K562 (cell line): ENCODE measurements around the gene VPS41. TPM values are rescaled to one million over a fixed set of nuclear protein-coding genes. Genes with fewer than 3 reads are reported as not detected.

ENCODE experiments used
- BACH1 ChIP-seq: fragments of 200-800 bp; sonication (Bioruptor generic); IDR thresholded peaks from 2 replicates; pipeline ENCODE4 v1.6.1; 2016; ENCODE audit warnings: missing genetic modification characterization, missing compliant biosample characterization
- CBX8 ChIP-seq: fragments of 200-600 bp; sonication (generic); IDR thresholded peaks from 2 replicates; pipeline ENCODE4 v1.6.1; 2012; ENCODE audit warnings: borderline replicate concordance, mixed run types, low read depth, mild to moderate bottlenecking, moderate library complexity, mixed read lengths, low read length, control low read depth, inconsistent platforms; ENCODE audit not compliant: poor library complexity, severe bottlenecking; ENCODE audit errors: extremely low read depth
- GATAD2B ChIP-seq: fragments of 450-650 bp; IDR thresholded peaks from 2 replicates; pipeline ENCODE4 v1.6.1; 2017; ENCODE audit warnings: mild to moderate bottlenecking, borderline replicate concordance
- IRF2 ChIP-seq: sonication (generic); formaldehyde crosslinking; IDR thresholded peaks from 2 replicates; pipeline ENCODE4 v1.8.1; 2022; ENCODE audit warnings: mild to moderate bottlenecking, missing genetic modification reagents
- KAT7 ChIP-seq: sonication (generic); formaldehyde crosslinking; IDR thresholded peaks from 2 replicates; pipeline ENCODE4 v1.8.0; 2022; ENCODE audit warnings: missing genetic modification reagents, mild to moderate bottlenecking, borderline replicate concordance
- MLLT1 ChIP-seq, 2 experiments: fragments of 450-650 bp; IDR thresholded peaks; 2 replicates each; pipeline ENCODE4 v1.6.1; 2016
- NFE2 ChIP-seq: IDR thresholded peaks from 2 replicates; pipeline ENCODE4 v1.6.1; 2014; ENCODE audit warnings: antibody characterized with exemption, low read depth
- RBM39 ChIP-seq: fragments of 200-400 bp; formaldehyde crosslinking; optimal IDR thresholded peaks from 2 replicates; pipeline ENCODE3; 2018; ENCODE audit warnings: low read depth, low read length
- SMC3 ChIP-seq: conservative IDR thresholded peaks from 2 replicates; pipeline ENCODE4 v1.6.1; 2011; ENCODE audit warnings: low read depth, low read length, improper control_type of control experiment; ENCODE audit not compliant: insufficient read depth
- SRSF3 ChIP-seq: fragments of 200-400 bp; formaldehyde crosslinking; IDR thresholded peaks from 2 replicates; pipeline ENCODE4 v1.6.1; 2016; ENCODE audit warnings: mild to moderate bottlenecking, low read length, moderate library complexity; ENCODE audit not compliant: insufficient read depth
- TFAP4 ChIP-seq: sonication (generic); formaldehyde crosslinking; IDR thresholded peaks from 2 replicates; pipeline ENCODE4 v1.8.0; 2022; ENCODE audit warnings: missing genetic modification reagents, mild to moderate bottlenecking, moderate library complexity, borderline replicate concordance
- ZNF224 ChIP-seq: sonication (generic); formaldehyde crosslinking; IDR thresholded peaks from 2 replicates; pipeline ENCODE4 v1.8.0; 2022; ENCODE audit warnings: mild to moderate bottlenecking, missing genetic modification reagents
- ZNF316 ChIP-seq: fragments of 450-650 bp; IDR thresholded peaks from 2 replicates; pipeline ENCODE4 v1.6.1; 2016
- ZNF696 ChIP-seq: fragments of 250-450 bp; sonication (Bioruptor Pico); conservative IDR thresholded peaks from 2 replicates; pipeline ENCODE4 v1.4.0; 2020; ENCODE audit warnings: mild to moderate bottlenecking, moderate library complexity
- ZSCAN32 ChIP-seq: fragments of 450-650 bp; formaldehyde crosslinking; IDR thresholded peaks from 2 replicates; pipeline ENCODE4 v1.4.0; 2020; ENCODE audit warnings: mild to moderate bottlenecking, moderate library complexity
- polyA plus RNA-seq, 8 experiments: library from polyadenylated mRNA; depleted of rRNA in 4 of 8; stranded (reverse) in 5 of 8; unstranded in 3 of 8; fragments of >200 nt; fragmentation: Nextera tagmentation in 2 of 8; fragmentation: Illumina TruSeq in 1 of 8; extraction: Ambion mirVana in 2 of 8; extraction: Trizol in 1 of 8; gene quantifications; 2 replicates each; pipeline versions ENCODE4 v1.2.1 to v1.2.3, GENCODE V29; 2011 to 2014; ENCODE audit warnings: inconsistent platforms in 1 of 8, missing spikeins in 1 of 8
- total RNA-seq, 7 experiments: library from RNA; depleted of rRNA in 6 of 7; stranded (reverse); fragments of >200 nt in 6 of 7; fragmentation: Illumina TruSeq in 2 of 7; extraction: Trizol in 2 of 7; gene quantifications; 2 replicates each; pipeline versions ENCODE4 v1.2.1 to v1.2.3, GENCODE V29; 2011 to 2021; ENCODE audit warnings: low replicate concordance in 1 of 7
- TF ChIP-seq, protein P1 (sequence below): fragments of 250-450 bp; sonication (Bioruptor Pico); IDR thresholded peaks from 2 replicates; pipeline ENCODE4 v1.5.0; 2020; ENCODE audit warnings: mild to moderate bottlenecking
- TF ChIP-seq, protein P2 (sequence below): fragments of 450-650 bp; IDR thresholded peaks from 2 replicates; pipeline ENCODE4 v1.6.1; 2018; ENCODE audit not compliant: partially characterized antibody
- TF ChIP-seq, protein P3 (sequence below): fragments of 250-450 bp; sonication (Bioruptor Pico); IDR thresholded peaks from 2 replicates; pipeline ENCODE4 v1.5.0; 2021; ENCODE audit warnings: mild to moderate bottlenecking, moderate library complexity

Gene VPS41
- total and polyA plus RNA-seq, 9 of the 15 experiments (the other 6 are each of a cell fraction or from before 2014, with no cell fraction given), result 17.7 to 46.8 (median 32.1) TPM

GRCh38 chr7:38950309-38950708 is 41.3 kb upstream of the VPS41 start (continued):
- TF ChIP-seq MLLT1 (IDR thresholded peaks at IDR 0.05) (no peak), NFE2 (peak; percentile 81), BACH1 (peak; percentile 90; the same call in 1 of the 2 replicates), ZNF316 (peak; percentile 90), IRF2 (no peak), GATAD2B (no peak), CBX8 (no peak), ZNF696 (no peak), SRSF3 (no peak), ZNF224 (CRISPR knock-in tag) (no peak), TFAP4 (CRISPR knock-in tag) (no peak), SMC3 (no peak), KAT7 (no peak), ZSCAN32 (CRISPR knock-in tag) (no peak), RBM39 (no peak)
- TF ChIP-seq, protein P1, sequence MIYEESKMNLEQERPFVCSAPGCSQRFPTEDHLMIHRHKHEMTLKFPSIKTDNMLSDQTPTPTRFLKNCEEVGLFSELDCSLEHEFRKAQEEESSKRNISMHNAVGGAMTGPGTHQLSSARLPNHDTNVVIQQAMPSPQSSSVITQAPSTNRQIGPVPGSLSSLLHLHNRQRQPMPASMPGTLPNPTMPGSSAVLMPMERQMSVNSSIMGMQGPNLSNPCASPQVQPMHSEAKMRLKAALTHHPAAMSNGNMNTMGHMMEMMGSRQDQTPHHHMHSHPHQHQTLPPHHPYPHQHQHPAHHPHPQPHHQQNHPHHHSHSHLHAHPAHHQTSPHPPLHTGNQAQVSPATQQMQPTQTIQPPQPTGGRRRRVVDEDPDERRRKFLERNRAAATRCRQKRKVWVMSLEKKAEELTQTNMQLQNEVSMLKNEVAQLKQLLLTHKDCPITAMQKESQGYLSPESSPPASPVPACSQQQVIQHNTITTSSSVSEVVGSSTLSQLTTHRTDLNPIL (CRISPR knock-in tag), result no peak
- TF ChIP-seq, protein P2, sequence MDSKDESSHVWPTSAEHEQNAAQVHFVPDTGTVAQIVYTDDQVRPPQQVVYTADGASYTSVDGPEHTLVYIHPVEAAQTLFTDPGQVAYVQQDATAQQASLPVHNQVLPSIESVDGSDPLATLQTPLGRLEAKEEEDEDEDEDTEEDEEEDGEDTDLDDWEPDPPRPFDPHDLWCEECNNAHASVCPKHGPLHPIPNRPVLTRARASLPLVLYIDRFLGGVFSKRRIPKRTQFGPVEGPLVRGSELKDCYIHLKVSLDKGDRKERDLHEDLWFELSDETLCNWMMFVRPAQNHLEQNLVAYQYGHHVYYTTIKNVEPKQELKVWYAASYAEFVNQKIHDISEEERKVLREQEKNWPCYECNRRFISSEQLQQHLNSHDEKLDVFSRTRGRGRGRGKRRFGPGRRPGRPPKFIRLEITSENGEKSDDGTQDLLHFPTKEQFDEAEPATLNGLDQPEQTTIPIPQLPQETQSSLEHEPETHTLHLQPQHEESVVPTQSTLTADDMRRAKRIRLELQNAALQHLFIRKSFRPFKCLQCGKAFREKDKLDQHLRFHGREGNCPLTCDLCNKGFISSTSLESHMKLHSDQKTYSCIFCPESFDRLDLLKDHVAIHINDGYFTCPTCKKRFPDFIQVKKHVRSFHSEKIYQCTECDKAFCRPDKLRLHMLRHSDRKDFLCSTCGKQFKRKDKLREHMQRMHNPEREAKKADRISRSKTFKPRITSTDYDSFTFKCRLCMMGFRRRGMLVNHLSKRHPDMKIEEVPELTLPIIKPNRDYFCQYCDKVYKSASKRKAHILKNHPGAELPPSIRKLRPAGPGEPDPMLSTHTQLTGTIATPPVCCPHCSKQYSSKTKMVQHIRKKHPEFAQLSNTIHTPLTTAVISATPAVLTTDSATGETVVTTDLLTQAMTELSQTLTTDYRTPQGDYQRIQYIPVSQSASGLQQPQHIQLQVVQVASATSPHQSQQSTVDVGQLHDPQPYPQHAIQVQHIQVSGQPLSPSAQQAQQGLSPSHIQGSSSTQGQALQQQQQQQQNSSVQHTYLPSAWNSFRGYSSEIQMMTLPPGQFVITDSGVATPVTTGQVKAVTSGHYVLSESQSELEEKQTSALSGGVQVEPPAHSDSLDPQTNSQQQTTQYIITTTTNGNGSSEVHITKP, result no peak
- TF ChIP-seq, protein P3, sequence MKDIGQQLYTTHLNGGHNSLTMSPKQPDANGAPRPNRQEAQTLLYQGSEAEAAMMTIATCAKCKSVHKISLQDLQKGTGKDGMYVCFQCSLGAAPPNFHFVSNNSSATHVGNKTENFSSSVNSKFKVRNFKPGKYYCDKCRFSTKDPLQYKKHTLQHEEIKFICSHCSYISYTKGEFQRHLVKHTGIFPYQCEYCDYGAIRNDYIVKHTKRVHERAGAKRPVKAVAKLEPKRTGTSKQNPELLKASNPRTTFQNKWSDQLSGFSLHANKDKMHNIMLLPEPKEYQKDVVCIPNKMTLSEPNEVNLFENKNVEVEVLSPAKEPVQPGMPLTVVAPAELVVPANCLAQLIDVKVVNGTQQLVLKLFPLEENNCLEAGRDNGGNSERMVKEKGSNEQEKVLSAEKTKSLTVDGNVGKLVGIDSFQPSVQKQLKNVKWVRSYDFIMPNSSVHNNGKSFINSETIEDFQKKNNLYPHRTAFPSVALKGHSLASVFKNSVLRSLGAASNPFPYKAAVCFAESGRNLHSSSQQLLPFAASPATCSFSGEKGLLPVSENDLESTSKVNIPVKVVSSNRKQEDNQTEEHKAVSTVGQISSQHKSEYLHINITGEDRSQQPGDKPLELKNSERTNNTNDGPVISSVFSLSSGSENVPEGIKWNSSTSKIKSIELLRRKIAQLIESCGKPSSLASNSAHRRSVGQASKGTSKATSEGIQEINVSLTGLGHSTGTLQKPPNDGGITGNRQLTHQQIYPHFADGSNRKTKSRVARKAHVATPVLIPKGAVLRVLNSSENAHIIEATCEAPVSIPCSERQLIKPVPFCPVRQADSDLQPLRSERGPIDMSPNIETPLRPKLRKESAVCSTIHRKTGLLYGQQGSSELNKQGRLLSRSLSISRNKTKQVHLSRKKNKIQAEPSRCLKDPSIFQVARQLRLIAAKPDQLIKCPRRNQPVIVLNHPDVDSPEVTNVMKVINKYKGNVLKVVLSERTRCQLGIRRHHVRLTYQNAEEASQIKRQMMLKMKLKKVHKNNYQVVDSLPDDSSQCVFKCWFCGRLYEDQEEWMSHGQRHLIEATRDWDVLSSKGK, result no peak
